Stimulated activated CD4-positive, alpha-beta T cell treated with anti-CD3 and anti-CD28 coated beads, Interleukin-4, amount 100 ng/mL, for 24 hours (primary cell): ENCODE measurements around the gene FGF18.

ENCODE experiments used
- DNase-seq: peaks from one replicate; pipeline ENCODE4 v3.0.0-alpha.2; 2020

Gene FGF18

DNA sequence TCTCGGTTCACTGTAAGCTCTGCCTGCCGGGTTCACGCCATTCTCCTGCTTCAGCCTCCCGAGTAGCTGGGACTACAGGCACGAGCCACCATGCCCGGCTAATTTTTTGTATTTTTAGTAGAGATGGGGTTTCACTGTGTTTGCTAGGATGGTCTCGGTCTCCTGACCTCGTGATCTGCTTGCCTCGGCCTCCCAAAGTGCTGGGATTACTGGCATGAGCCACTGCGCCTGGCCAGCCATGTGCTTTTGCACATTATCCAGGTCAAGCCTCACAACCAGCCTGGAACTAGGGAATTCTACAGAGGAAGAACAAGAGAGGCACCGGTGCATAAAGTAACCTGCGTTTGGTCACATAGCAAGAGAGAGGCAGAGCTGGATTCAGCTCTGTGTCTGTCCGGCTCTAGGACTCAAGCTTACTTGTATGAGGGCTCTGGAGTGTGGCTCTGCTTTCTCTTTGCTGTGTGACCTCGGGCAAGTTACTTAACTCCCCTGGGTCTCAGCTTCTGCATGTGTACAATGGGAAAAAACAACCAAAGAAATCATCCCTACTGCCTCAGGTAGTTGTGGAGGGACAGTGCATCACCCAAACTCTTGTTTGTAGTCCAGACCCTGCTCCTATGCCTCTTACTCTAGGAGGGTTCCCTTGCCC lies 6.3 kb downstream of the FGF18 start:
- DNase-seq = no peak

- DNase-seq = no peak
Measured at GRCh38 chr5:171426266-171426665, 6.8 kb downstream of the FGF18 start.

GRCh38 chr5:171426680-171427079 lies 7.2 kb downstream of the FGF18 start:
- DNase-seq = no peak

DNA sequence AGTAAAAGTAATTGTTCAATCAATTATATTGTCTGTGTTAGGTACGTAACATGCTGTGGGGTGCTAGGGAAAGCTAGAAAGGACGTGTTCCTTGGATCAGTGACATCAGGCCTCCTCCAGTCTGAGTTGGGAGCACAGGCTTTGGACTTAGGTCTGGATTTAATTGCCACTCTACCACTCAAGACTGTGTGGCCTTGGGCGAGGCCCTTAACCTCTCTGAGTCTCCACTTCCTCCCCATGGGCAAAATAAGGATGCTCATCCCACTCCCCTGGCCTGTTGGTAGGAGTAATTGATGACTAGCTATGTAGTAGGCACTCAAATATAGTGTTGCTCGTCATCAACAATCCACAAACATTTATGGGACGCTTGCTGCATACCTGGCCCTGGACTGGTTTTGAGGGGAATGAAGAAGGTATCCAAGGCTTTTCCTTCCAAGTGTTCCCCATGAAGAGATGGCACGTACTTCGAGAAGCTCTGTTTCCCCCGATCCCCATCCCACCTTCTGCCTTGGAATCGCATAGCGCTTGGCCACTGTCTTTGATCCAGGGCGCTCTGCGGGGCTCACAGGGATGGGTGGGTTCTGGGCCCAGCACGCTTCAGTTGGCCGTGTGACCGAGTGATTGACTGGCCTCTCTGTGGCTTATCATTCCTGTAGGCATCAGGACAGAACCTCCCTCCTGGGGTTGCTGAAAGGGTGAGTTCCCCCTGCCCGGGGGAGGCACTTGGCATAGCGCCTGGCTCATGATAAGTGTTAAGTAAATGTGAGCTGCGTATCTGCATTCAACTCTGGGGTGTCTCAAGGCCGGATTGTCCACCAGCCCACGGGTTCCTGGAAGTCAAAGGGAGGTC lies 8.1 kb downstream of the FGF18 start:
- DNase-seq = no peak

DNA sequence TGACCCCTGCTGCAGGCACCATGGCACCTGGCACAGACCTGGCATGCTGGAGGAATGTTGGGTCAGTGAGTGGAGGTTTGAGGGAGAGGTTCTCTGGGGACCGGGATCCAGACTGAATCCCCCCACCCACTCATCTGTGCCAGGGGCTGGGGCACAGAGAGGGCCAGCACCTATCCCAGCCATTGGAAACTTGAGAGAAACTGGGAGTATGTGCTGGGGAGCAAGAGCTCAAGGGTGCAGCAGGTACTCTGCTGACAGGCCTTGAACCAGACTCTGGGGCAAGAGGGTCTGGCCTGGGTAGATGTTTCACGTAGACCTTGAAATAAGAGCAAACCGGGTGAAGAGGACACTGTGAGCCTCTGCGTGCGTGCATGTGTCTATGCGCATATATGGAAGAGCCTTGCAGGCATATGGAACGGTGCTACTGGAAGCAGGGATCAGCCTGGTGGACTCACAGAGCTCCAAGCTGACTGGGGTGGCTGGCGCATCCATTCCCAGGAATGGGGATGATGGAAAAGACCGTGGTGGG lies 8.8 kb downstream of the FGF18 start:
- DNase-seq = no peak

DNA sequence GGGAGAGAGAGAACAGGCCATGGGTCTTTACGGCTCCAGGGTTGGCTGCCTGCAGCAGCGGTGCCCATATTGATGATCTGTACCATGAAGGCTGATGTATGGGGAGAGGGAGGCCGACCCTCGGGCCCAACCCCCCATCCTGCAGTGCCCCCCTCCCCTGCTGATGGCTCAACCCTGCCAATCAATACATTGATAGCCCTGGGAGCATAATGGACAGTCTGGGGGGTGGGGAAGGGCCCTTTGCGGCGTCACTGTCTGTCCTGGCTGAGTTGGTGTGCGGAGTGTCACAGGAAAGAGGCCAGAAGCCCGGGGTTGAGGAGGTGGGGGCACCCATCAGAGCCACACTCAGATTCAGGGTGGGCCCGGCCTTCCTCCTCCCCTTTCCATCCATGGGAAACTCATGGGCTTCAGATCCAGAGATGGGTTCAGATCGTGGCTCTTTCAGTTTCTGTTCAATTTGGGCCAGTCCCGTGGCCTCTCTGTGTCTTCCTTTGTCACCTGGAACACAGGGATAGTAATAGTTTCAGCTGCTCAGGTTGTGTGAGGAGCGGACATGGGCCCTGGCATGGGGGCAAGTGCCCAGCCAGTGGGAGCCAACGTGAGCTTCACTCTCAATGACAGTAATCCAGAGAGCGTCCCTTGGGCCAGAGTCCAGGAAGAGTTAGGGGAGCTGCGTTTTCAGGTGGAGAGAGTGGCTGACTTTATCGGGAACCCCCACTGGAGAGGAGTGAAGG lies 9.5 kb downstream of the FGF18 start:
- DNase-seq = no peak

DNA sequence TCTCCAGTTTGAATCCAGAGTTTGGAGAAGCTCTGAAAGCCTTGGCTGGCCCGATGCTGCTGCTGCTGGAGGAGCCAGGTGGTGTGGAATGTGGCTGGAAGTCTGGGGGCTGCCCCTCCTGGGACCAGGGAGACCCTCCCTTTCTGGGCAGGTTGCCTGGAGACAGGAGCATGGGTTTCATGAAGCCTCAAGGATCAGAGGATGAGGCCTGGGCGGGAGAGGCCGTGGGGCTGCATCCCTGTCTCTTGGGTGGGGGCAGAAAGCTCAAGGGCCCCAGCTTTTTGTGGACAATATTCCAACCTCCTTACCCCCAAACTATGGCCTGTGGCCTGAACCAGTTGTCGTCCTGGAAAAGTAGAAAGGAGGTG lies 10.1 kb downstream of the FGF18 start:
- DNase-seq = no peak

- no peak for DNase-seq
Measured at GRCh38 chr5:171431251-171431777, 11.9 kb downstream of the FGF18 start.

DNA sequence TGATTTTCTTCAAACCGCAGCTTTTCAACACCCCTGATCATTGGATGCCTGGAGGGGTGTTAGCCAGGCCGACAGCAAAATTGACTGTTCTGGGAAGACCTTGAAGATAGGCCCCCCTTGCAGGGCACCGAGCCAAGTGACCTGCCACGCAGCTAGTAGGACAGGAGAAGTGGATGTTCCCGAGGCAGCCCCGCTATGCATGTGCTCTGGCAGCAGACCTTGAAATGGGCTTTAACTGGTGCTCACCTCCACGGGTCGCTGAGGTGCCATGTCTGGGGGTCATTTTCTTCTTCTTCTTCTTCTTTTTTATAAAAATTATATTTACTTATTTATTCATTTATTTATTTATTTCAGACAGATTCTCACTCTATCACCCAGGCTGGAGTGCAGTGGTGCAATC lies 12.6 kb downstream of the FGF18 start:
- DNase-seq = no peak

- DNase-seq = no peak
Measured at GRCh38 chr5:171432583-171433351, 13.3 kb downstream of the FGF18 start.

- no peak for DNase-seq
Measured at GRCh38 chr5:171433352-171433698, 13.9 kb downstream of the FGF18 start.

DNA sequence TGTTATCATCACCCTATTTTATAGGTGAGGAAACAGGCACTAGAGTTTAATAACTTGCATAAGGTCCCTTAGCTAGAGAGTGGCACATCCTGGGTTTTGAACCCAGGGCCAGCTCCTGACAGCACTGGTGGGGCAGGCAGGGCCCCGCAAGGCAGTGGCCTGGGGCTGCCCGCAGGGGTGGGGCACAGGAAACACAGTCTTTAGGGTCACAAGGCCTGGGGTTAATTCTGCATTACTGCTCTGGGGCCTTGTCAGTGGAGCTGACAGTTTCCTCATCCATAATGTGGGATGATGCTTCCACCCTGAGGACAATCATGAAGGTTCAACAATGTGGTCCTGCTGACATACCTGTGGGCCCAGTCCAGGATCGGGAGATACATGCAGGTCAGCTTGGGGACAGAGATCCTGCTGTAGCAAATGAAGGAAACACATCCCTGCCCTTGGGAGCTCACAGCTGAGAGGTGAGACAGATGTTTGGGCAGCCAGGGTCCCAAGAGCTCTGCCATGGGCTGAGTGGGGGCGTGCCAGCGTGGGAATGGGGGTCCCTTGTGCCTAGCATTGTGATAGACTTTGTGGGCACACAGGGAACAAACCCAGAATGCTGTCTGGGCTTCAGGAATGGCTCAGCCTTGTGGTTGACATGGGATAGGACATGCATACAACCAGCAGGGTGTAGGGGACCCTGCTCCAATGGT lies 14.7 kb downstream of the FGF18 start:
- no peak for DNase-seq

DNA sequence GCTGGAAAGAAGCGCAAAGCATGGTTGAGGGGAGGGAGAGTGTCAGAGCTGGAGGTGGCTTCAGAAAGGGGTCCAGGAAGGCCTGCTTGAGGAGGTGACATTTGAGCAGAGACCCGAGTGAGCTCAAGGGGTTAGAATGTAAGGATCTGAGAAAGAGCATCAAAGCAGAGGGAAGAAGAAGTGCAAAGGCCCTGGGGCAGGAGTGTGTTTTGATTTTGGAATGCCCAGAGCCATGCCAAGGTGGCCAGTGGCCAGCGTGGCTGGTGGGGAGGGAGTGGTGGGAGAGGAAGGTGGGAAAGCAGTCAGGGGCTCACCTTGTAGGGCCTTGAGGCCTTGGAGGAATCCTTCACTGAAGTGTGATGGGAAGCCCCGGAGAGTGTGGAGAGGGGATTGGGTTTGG lies 15.4 kb downstream of the FGF18 start:
- no peak for DNase-seq

DNA sequence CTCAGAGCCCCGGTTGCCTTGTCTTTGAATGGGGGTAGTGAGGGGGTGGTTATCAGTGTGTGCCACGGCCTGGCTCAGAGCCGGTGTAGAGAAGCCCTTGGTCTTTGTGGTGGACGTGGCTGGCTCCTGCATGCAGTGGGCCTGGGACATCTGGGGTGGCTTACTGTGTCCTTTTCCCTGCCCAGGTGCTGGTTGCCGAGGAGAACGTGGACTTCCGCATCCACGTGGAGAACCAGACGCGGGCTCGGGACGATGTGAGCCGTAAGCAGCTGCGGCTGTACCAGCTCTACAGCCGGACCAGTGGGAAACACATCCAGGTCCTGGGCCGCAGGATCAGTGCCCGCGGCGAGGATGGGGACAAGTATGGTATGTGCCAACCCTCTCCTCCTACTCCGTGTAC lies 16.5 kb downstream of the FGF18 start:
- DNase-seq = no peak

DNA sequence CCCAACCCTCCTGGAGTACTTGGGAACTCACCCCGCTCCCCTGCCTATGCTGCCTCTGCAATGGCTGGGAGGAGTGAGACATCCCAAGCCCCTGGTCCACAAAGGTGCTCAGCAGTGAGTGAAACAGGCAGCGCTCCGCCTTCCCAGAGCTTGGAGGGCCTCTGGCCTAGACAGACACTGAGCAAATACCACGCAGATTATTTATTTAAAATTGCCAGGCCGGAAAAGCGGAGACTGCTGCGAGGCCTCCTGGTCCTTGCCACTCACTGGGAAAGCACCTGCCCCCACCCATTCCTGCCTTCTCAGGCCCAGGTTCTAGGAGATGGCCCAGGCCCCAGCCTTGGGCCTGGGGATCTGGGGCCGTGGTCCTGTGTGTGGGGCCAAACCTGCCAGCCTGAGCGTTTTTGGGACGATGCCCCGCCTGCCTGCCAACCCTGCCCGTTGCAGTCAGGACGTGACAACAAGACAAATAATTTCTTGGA lies 17.4 kb downstream of the FGF18 start:
- DNase-seq = no peak

DNA sequence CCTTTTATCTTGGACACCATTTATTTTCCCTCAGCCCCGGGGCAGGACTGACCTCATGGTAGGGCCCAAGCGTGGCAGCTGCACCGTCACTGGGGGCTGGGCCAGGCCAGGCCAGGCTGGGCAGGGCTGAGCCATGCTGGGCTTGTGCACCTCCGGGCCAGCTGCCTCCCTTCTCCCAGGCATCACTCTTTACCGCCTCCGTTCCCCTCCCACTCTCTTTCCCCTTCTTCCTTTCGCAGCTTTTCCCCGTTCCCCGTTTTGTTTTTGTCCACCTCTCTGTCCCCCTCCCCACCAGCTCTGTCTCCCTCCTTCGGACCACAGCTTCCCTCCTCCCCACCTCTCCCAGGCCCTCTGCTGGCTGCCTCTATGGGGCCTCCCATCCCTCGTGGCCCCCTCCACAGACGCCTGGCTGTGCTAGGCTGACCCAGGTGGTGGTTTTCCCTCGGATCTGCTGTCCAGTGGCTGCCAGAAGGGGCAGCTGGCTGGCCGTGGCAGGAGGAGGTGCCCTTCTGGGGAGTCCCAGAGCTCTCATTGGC lies 17.9 kb downstream of the FGF18 start:
- DNase-seq = no peak

- no peak for DNase-seq
Measured at GRCh38 chr5:171438738-171439137, 19.3 kb downstream of the FGF18 start.

DNA sequence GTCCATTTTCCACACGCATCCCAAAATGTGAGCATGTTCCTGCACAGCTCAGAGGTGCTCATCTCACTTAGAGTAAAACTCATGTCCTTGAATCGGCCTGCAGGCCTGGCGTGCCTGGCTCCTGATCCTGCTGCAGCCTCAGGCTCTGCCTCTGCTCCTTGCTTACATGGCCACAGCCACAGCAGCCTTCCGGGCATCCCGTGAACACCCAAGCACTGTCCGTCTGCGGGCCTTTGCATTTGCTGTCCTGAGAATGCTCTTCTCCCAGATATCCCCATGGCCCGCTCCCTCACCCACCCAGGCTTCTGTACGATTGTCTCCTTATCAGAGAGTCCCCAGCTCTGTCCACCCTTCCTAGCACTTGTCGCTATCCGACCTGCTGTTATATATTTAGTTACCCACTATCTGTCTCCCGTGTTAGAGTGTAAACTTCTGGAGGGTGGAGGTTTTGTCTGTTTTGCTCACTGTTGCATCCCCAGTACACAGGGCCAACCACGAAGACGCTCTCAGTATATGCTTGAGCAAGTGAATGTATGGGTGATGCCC lies 21.9 kb downstream of the FGF18 start:
- DNase-seq = no peak

- DNase-seq = no peak
Measured at GRCh38 chr5:171442287-171443042, 23.0 kb downstream of the FGF18 start.

- DNase-seq = no peak
Measured at GRCh38 chr5:171444582-171444981, 25.1 kb downstream of the FGF18 start.
